GM18519 (cell line): ENCODE results near the gene B4GALNT3.

Experiments
- ATAC-seq: cut with Tn5 transposase; IDR thresholded peaks from one replicate; pipeline ENCODE4 v1.9.1; 2021; ENCODE audit warnings: mild to moderate bottlenecking, moderate library complexity; ENCODE audit not compliant: unreplicated experiment, low FRiP score

The B4GALNT3 gene

GRCh38 chr12:612886-613285 lies 153.1 kb downstream of the B4GALNT3 start:
- no peak for ATAC-seq
